Measurements from ENCODE around the gene IMPDH2.

IMPDH2 gene

GRCh38 chr3:49005303-49005680, 23.9 kb downstream of the IMPDH2 start:
- no peak for DNase-seq

GRCh38 chr3:49004352-49005302, 24.6 kb downstream of the IMPDH2 start:
- DNase-seq, result no peak

GRCh38 chr3:49001155-49001554, 28.0 kb downstream of the IMPDH2 start:
- no peak for DNase-seq

- no peak for DNase-seq
These were observed 29.9 kb downstream of the IMPDH2 start for GRCh38 chr3:48999085-48999858.

- no peak for DNase-seq
These were observed 31.2 kb downstream of the IMPDH2 start for GRCh38 chr3:48997714-48998637.

GRCh38 chr3:48997102-48997635, 32.0 kb downstream of the IMPDH2 start:
- no peak for DNase-seq

GRCh38 chr3:48996640-48997039, 32.6 kb downstream of the IMPDH2 start:
- DNase-seq, result no peak

GRCh38 chr3:48993834-48994233, 35.4 kb downstream of the IMPDH2 start:
- no peak for DNase-seq

GRCh38 chr3:48991851-48992545, 37.2 kb downstream of the IMPDH2 start:
- no peak for DNase-seq

GRCh38 chr3:48990636-48991469, 38.3 kb downstream of the IMPDH2 start:
- no peak for DNase-seq

- peak; percentile 98 for DNase-seq
These were observed 39.2 kb downstream of the IMPDH2 start, which contains the start of gene P4HTM for GRCh38 chr3:48989796-48990635. Gene P4HTM (plus strand): TSS chr3:48990241. CDS start chr3:48990257, 16 bp downstream.

GRCh38 chr3:48989126-48989795, 39.9 kb downstream of the IMPDH2 start:
- DNase-seq, result peak; percentile 28

- DNase-seq, result no peak
These were observed 43.3 kb downstream of the IMPDH2 start for GRCh38 chr3:48985831-48986376.

GRCh38 chr3:48984663-48985062, 44.5 kb downstream of the IMPDH2 start:
- DNase-seq, result no peak

GRCh38 chr3:48983096-48983495, 46.1 kb downstream of the IMPDH2 start:
- no peak for DNase-seq

- DNase-seq, result no peak
These were observed 46.5 kb downstream of the IMPDH2 start for GRCh38 chr3:48982686-48983085.

- no peak for DNase-seq
These were observed 47.2 kb downstream of the IMPDH2 start for GRCh38 chr3:48982016-48982415.

- no peak for DNase-seq
These were observed 48.9 kb downstream of the IMPDH2 start for GRCh38 chr3:48980295-48980694.

GRCh38 chr3:48979451-48979850, 49.7 kb downstream of the IMPDH2 start:
- no peak for DNase-seq

All from NCI-H226 (cell line).